HG03280 (cell line): ENCODE data around the gene FAM117B.
"Not testable (repeated sequence)": the region's sequence is repeated elsewhere in the genome, so short reads cannot be mapped to it uniquely, and the experiment has no call there.

ENCODE experiments used
- ATAC-seq: cut with Tn5 transposase; IDR thresholded peaks from one replicate; pipeline ENCODE4 v1.9.1; 2021; ENCODE audit warnings: mild to moderate bottlenecking, moderate library complexity; ENCODE audit not compliant: unreplicated experiment

Gene FAM117B

GRCh38 chr2:202700075-202700901 is 65.5 kb downstream of the FAM117B start:
- no peak for ATAC-seq

GRCh38 chr2:202703091-202703490 is 68.3 kb downstream of the FAM117B start:
- ATAC-seq = no peak

- ATAC-seq = no peak
Observed at GRCh38 chr2:202704248-202704647, 69.5 kb downstream of the FAM117B start.

- no peak for ATAC-seq
Observed at GRCh38 chr2:202705446-202706020, 70.8 kb downstream of the FAM117B start.

GRCh38 chr2:202714971-202715935 is 80.5 kb downstream of the FAM117B start:
- not testable (repeated sequence) for ATAC-seq

GRCh38 chr2:202716114-202716718 is 81.4 kb downstream of the FAM117B start:
- ATAC-seq = no peak

- ATAC-seq = no peak
Observed at GRCh38 chr2:202716953-202717597, 82.3 kb downstream of the FAM117B start.

- no peak for ATAC-seq
Observed at GRCh38 chr2:202717598-202718310, 83.0 kb downstream of the FAM117B start.

- no peak for ATAC-seq
Observed at GRCh38 chr2:202718614-202719013, 83.8 kb downstream of the FAM117B start.

- ATAC-seq = no peak
Observed at GRCh38 chr2:202720226-202720625, 85.5 kb downstream of the FAM117B start.

- ATAC-seq = no peak
Observed at GRCh38 chr2:202721621-202722020, 86.9 kb downstream of the FAM117B start.

- ATAC-seq = no peak
Observed at GRCh38 chr2:202723746-202724145, 89.0 kb downstream of the FAM117B start.

- no peak for ATAC-seq
Observed at GRCh38 chr2:202726070-202726469, 91.3 kb downstream of the FAM117B start.

GRCh38 chr2:202736826-202737225 is 102.1 kb downstream of the FAM117B start:
- no peak for ATAC-seq

- ATAC-seq = no peak
Observed at GRCh38 chr2:202743613-202744012, 108.8 kb downstream of the FAM117B start.

- ATAC-seq = no peak
Observed at GRCh38 chr2:202749477-202749876, 114.7 kb downstream of the FAM117B start.

- no peak for ATAC-seq
Observed at GRCh38 chr2:202750763-202751427, 116.1 kb downstream of the FAM117B start.

GRCh38 chr2:202752071-202752470 is 117.3 kb downstream of the FAM117B start:
- no peak for ATAC-seq

- no peak for ATAC-seq
Observed at GRCh38 chr2:202754936-202755335, 120.2 kb downstream of the FAM117B start.
